DND-41 (cell line): ENCODE data around the gene CD300C.

Experiments
- EZH2 ChIP-seq: IDR thresholded peaks from 3 replicates; pipeline ENCODE4 v1.6.1; 2012; ENCODE audit warnings: borderline replicate concordance, low read depth, mild to moderate bottlenecking, moderate library complexity, low read length, inconsistent platforms; ENCODE audit not compliant: severe bottlenecking
- TF ChIP-seq, protein P1 (sequence below): IDR thresholded peaks from 2 replicates; pipeline ENCODE4 v1.5.1; 2012; ENCODE audit warnings: borderline replicate concordance, low read length, moderate library complexity, mild to moderate bottlenecking; ENCODE audit not compliant: poor library complexity, severe bottlenecking; ENCODE audit errors: extremely low read depth

DNA sequence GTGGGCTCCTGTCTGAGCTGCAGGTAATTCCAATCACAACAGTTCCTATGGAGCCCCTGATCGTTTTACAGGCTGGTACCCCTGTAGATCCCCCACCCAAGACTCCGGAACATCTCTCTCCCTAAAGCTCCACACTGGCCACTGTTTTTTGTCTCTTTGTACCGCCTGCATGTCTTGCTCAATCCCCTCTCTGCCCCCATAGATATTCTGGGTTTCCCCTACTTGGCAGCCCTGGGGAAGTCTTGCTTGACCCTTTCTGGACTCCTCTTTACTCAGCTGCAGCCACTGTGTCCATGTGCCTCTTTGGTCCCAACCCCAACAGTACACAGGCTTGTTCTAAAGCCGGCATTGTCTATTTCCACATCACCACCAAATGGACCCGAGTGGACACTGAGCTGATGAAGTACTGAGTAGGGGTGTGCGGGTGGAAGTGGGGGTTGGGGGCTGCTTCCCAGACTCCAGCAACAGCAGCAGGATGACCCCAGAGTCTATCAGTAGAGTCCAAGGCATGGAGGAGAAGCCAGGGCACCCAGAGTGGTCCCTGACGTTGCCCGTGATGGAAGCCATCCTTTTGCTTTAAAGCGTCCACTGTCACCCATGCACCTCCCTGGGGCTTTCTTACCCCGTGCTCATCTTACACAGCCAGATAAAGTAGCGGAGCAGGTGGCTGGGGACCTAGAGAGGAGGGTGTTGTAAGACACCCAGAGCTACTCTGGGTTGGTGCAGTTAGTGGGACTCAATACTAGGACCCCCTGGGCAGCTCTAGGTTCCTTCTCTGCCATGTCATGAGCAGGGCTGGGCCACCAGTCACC lies 21.1 kb downstream of the CD300C start:
- TF ChIP-seq, protein P1, sequence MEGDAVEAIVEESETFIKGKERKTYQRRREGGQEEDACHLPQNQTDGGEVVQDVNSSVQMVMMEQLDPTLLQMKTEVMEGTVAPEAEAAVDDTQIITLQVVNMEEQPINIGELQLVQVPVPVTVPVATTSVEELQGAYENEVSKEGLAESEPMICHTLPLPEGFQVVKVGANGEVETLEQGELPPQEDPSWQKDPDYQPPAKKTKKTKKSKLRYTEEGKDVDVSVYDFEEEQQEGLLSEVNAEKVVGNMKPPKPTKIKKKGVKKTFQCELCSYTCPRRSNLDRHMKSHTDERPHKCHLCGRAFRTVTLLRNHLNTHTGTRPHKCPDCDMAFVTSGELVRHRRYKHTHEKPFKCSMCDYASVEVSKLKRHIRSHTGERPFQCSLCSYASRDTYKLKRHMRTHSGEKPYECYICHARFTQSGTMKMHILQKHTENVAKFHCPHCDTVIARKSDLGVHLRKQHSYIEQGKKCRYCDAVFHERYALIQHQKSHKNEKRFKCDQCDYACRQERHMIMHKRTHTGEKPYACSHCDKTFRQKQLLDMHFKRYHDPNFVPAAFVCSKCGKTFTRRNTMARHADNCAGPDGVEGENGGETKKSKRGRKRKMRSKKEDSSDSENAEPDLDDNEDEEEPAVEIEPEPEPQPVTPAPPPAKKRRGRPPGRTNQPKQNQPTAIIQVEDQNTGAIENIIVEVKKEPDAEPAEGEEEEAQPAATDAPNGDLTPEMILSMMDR: no peak
- no peak for TF ChIP-seq EZH2
